Glomerular endothelial cell (primary cell): ENCODE results near the gene YPEL2. TPM values are rescaled to one million over a fixed set of nuclear protein-coding genes. Genes with fewer than 3 reads are reported as not detected.

Experiments used
- DNase-seq: peaks from one replicate; pipeline ENCODE4 v3.0.0-alpha.2; 2011; ENCODE audit warnings: low read depth, low spot score; ENCODE audit errors: extremely low read depth
- total RNA-seq: library from RNA; depleted of rRNA; stranded (reverse); fragments of >200 nt; gene quantifications from 2 replicates; pipeline ENCODE4 v1.2.3, GENCODE V29; 2015

The YPEL2 gene
- total RNA-seq, 1 donor from 2014 or later = 76.7 TPM

GRCh38 chr17:59329176-59330052, 2.0 kb upstream of the YPEL2 start:
- peak; percentile 81 for DNase-seq

GRCh38 chr17:59330053-59330942, 1.2 kb upstream of the YPEL2 start:
- no peak for DNase-seq

- no peak for DNase-seq
Measured at GRCh38 chr17:59331929-59332748, 684 bp downstream of the YPEL2 start.

GRCh38 chr17:59332749-59333377, 1.4 kb downstream of the YPEL2 start:
- DNase-seq = no peak

- no peak for DNase-seq
Measured at GRCh38 chr17:59333836-59334235, 2.4 kb downstream of the YPEL2 start.

GRCh38 chr17:59335685-59336084, 4.2 kb downstream of the YPEL2 start:
- DNase-seq = no peak

- DNase-seq = no peak
Measured at GRCh38 chr17:59337741-59338299, 6.4 kb downstream of the YPEL2 start.

- DNase-seq = no peak
Measured at GRCh38 chr17:59338498-59338897, 7.0 kb downstream of the YPEL2 start.

- DNase-seq = no peak
Measured at GRCh38 chr17:59341922-59342321, 10.5 kb downstream of the YPEL2 start.

- no peak for DNase-seq
Measured at GRCh38 chr17:59342681-59343131, 11.3 kb downstream of the YPEL2 start.

- no peak for DNase-seq
Measured at GRCh38 chr17:59345476-59345875, 14.0 kb downstream of the YPEL2 start.

GRCh38 chr17:59346341-59346740, 14.9 kb downstream of the YPEL2 start:
- no peak for DNase-seq

- no peak for DNase-seq
Measured at GRCh38 chr17:59346876-59347407, 15.5 kb downstream of the YPEL2 start.

GRCh38 chr17:59347975-59348391, 16.5 kb downstream of the YPEL2 start:
- no peak for DNase-seq

GRCh38 chr17:59349178-59349577, 17.7 kb downstream of the YPEL2 start:
- DNase-seq = no peak

GRCh38 chr17:59353106-59353854, 21.8 kb downstream of the YPEL2 start:
- DNase-seq = no peak

- DNase-seq = no peak
Measured at GRCh38 chr17:59353936-59354755, 22.7 kb downstream of the YPEL2 start.
